AG04449 (cell line): Measurements from ENCODE around the gene ZNF454.

Experiments
- CTCF ChIA-PET: fragments of 350-600 bp; formaldehyde crosslinking; extraction: SDS; loops from one replicate; lab custom pipeline; 2021; ENCODE audit warnings: antibody characterized with exemption; lab: Yijun Ruan, JAX
- POLR2A ChIA-PET: fragments of 400-600, 350-600 bp; formaldehyde crosslinking; extraction: SDS; loops from one replicate; lab custom pipeline; 2020; ENCODE audit warnings: antibody characterized with exemption, inconsistent platforms; lab: Yijun Ruan, JAX
- DNase-seq: peaks from one replicate; pipeline ENCODE4 v3.0.0-alpha.2; 2010; ENCODE audit warnings: low read depth, low spot score
- H3K4me3 ChIP-seq: 2 replicates; pipeline ENCODE4 v1.5.1; 2011; ENCODE audit warnings: low read depth, mild to moderate bottlenecking, control low read depth, low read length
- CTCF ChIP-seq: IDR thresholded peaks from one replicate; pipeline ENCODE4 v1.5.1; 2011; ENCODE audit warnings: mild to moderate bottlenecking, moderate library complexity, low read length, control low read depth, inconsistent platforms; ENCODE audit not compliant: insufficient read depth; ENCODE audit errors: missing control alignments

The ZNF454 gene

DNA sequence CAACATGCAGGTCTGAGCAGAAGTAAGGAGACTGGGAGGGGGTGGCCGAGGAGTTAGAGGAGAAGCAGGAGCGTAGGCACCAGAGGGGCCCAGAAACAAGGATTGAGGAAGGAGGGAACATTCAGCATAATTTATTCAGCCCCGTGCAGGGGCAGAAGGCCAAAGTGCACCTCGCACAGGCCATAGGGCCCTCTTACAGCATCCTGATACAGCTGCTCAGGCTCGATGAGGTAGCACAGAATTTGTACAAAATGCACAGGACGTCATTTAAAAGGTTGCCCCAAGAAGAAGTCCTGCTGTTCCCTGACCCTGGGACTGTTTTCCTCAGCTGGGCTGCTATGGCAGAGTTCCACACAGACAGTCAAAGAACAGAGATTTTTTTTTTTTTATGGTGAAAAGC lies 56.2 kb downstream of the ZNF454 start:
- TF ChIP-seq CTCF: no peak
- no peak for DNase-seq
- no peak overlapping the region for H3K4me3 ChIP-seq
- POLR2A ChIA-PET: no interaction called here
- CTCF ChIA-PET: no interaction called here

GRCh38 chr5:178998441-178998840 lies 57.4 kb downstream of the ZNF454 start:
- H3K4me3 ChIP-seq: no peak overlapping the region
- ChIA-PET POLR2A (no interaction called here), CTCF (no interaction called here)
- TF ChIP-seq CTCF: no peak
- DNase-seq: no peak

GRCh38 chr5:179006564-179006963 lies 65.6 kb downstream of the ZNF454 start:
- no peak for TF ChIP-seq CTCF
- CTCF ChIA-PET: no interaction called here

GRCh38 chr5:179008667-179009066 lies 67.7 kb downstream of the ZNF454 start:
- CTCF ChIA-PET: no interaction called here
- TF ChIP-seq CTCF: no peak
- no peak overlapping the region for H3K4me3 ChIP-seq
- DNase-seq: no peak
- POLR2A ChIA-PET: no interaction called here

More at GRCh38 chr5:179006564-179006963, 65.6 kb downstream of the ZNF454 start:
- H3K4me3 ChIP-seq: no peak overlapping the region
- no peak for DNase-seq
- POLR2A ChIA-PET: no interaction called here
